Lower leg skin (tissue), 3 donors: ENCODE results near the gene HEPACAM.

Experiments used
- CTCF ChIP-seq, 3 donors: fragments of 450-650 bp; IDR thresholded peaks; one replicate each; pipeline ENCODE4 v1.5.1; 2016; ENCODE audit warnings: antibody characterized with exemption in 3 of 3, mild to moderate bottlenecking in 3 of 3, moderate library complexity in 2 of 3
- POLR2A ChIP-seq, 2 donors: fragments of 450-650 bp; IDR thresholded peaks; one replicate each; pipeline ENCODE4 v1.6.1; 2016 to 2017; ENCODE audit warnings: antibody characterized with exemption in 2 of 2, mild to moderate bottlenecking in 1 of 2, moderate library complexity in 1 of 2

- TF ChIP-seq CTCF (IDR thresholded peaks at IDR 0.05) (no peak), POLR2A (IDR thresholded peaks at IDR 0.05) (no peak)
Measured at GRCh38 chr11:124880958-124881357, 54.9 kb downstream of the HEPACAM start.
